Measurements from ENCODE around the gene GNG3. TPM values are rescaled to one million over a fixed set of nuclear protein-coding genes. Genes with fewer than 3 reads are reported as not detected.

GNG3 gene
- total and polyA plus RNA-seq, 2 experiments from 2014 or later: 2.1 to 7.2 TPM

GRCh38 chr11:62726915-62727164 lies 19.4 kb downstream of the GNG3 start:
- Histone ChIP-seq H3F3A (replicated peaks; ENCODE audit: low read depth) (peaks cover 45% of the 10 kb centered on the region), H3K9me2 (ENCODE audit: insufficient read depth) (no peaks in the 10 kb centered on the region), H3K79me2 (replicated peaks; ENCODE audit: insufficient read depth) (peaks cover 76% of the 10 kb centered on the region), H3K4me3 (peak overlapping the region; percentile 59), H3K27me3 (ENCODE audit: insufficient read depth) (no peaks in the 10 kb centered on the region), H3K36me3 (ENCODE audit: insufficient read depth) (peaks cover 31% of the 10 kb centered on the region), H3K27ac (ENCODE audit: low read depth) (peak overlapping the region; percentile 97), H3K4me2 (peak overlapping the region; percentile 98), H3K4me1 (ENCODE audit: insufficient read depth) (peaks cover 24% of the 10 kb centered on the region), H4K20me1 (replicated peaks; ENCODE audit: insufficient read depth) (peaks cover 35% of the 10 kb centered on the region), H2AFZ (no peak overlapping the region)
- Mint-ChIP-seq H3K4me3 (peak overlapping the region; percentile 98), H3K4me1 (peaks cover 21% of the 10 kb centered on the region), H3K27ac (no peak overlapping the region), H3K9me3 (no peaks in the 10 kb centered on the region; the same call in 2 of the 3 replicates), H3K27me3 (ENCODE audit: insufficient read depth, low read depth, poor library complexity) (peaks cover 14% of the 10 kb centered on the region), H3K36me3 (ENCODE audit: low read depth) (peaks cover 42% of the 10 kb centered on the region)
- no peak for DNase-seq (ENCODE audit: low spot score)
- no peak for TF ChIP-seq STAT1 (IDR thresholded peaks at IDR 0.05; ENCODE audit: unreplicated experiment)
- TF ChIP-seq EZH2 (IDR thresholded peaks at IDR 0.05; ENCODE audit: low read depth, unreplicated experiment): no peak
- no peak; the same call in 2 of the 3 replicates for ATAC-seq

GRCh38 chr11:62727165-62727871 lies 19.8 kb downstream of the GNG3 start, which contains the start of gene HNRNPUL2:
HNRNPUL2 (minus strand) TSS chr11:62727457; CDS start chr11:62727156, 301 bp downstream.
- Histone ChIP-seq H3K4me2 (peak within 1 kb of the TSS; percentile 98), H3K36me3 (ENCODE audit: insufficient read depth) (peaks cover 26% of the 10 kb centered on the region), H3K27ac (ENCODE audit: low read depth) (peak within 1 kb of the TSS; percentile 97), H4K20me1 (replicated peaks; ENCODE audit: insufficient read depth) (peaks cover 35% of the 10 kb centered on the region), H3K9me2 (ENCODE audit: insufficient read depth) (no peaks in the 10 kb centered on the region), H3F3A (replicated peaks; ENCODE audit: low read depth) (peaks cover 43% of the 10 kb centered on the region), H3K4me3 (peak within 1 kb of the TSS; percentile 59), H3K79me2 (replicated peaks; ENCODE audit: insufficient read depth) (peaks cover 76% of the 10 kb centered on the region), H3K4me1 (ENCODE audit: insufficient read depth) (peaks cover 24% of the 10 kb centered on the region), H2AFZ (no peak within 1 kb of the TSS; the same call in 1 of the 2 replicates), H3K27me3 (ENCODE audit: insufficient read depth) (no peaks in the 10 kb centered on the region)
- Mint-ChIP-seq H3K27ac (peak within 1 kb of the TSS; percentile 99), H3K4me1 (peaks cover 21% of the 10 kb centered on the region), H3K27me3 (ENCODE audit: insufficient read depth, low read depth, poor library complexity) (peaks cover 14% of the 10 kb centered on the region), H3K36me3 (ENCODE audit: low read depth) (peaks cover 38% of the 10 kb centered on the region), H3K9me3 (no peaks in the 10 kb centered on the region; the same call in 2 of the 3 replicates), H3K4me3 (peak within 1 kb of the TSS; percentile 98)
- peak; percentile 81 for ATAC-seq
- peak; percentile 99 for DNase-seq (ENCODE audit: low spot score)
- TF ChIP-seq REST (IDR thresholded peaks at IDR 0.05; ENCODE audit: unreplicated experiment) (no peak), POLR2AphosphoS5 (IDR thresholded peaks at IDR 0.05; ENCODE audit: low read depth) (peak; percentile 90), ETS1 (IDR thresholded peaks at IDR 0.05) (peak; percentile 54; the same call in 1 of the 2 replicates)

Data from GM23338 (cell line).